Measurements from ENCODE around the gene PRCD. TPM values are rescaled to one million over a fixed set of nuclear protein-coding genes. Genes with fewer than 3 reads are reported as not detected.
A peak's percentile ranks its signal among the peaks of the same experiment; 100 is the strongest.
"Not testable (repeated sequence)": the region's sequence is repeated elsewhere in the genome, so short reads cannot be mapped to it uniquely, and the experiment has no call there.

The PRCD gene
- total RNA-seq, 1 donor from 2014 or later: not detected

- peaks cover 6% of the 10 kb centered on the region for H3K36me3 Mint-ChIP-seq (ENCODE audit: low read depth)
- peak overlapping the region; percentile 26 for H3K4me3 Mint-ChIP-seq (ENCODE audit: low read depth)
- DNase-seq (ENCODE audit: low spot score): no peak
- peaks cover 21% of the 10 kb centered on the region for H3K4me1 Mint-ChIP-seq (ENCODE audit: low read depth)
- no peak overlapping the region for H3K27ac Mint-ChIP-seq
- no peaks in the 10 kb centered on the region for H3K27me3 Mint-ChIP-seq (ENCODE audit: low read depth)
- intact Hi-C loops (cut with micrococcal nuclease): loop anchor here (5.0 kb wide), 1 partner anchor 312 kb away; no protein-coding TSS in a partner anchor
- no peaks in the 10 kb centered on the region for H3K9me3 Mint-ChIP-seq
These were observed 41.0 kb upstream of the PRCD start for GRCh38 chr17:76498876-76499251.

GRCh38 chr17:76499267-76499667 lies 40.6 kb upstream of the PRCD start:
- peaks cover 19% of the 10 kb centered on the region for H3K4me1 Mint-ChIP-seq (ENCODE audit: low read depth)
- no peak for DNase-seq (ENCODE audit: low spot score)
- no peak overlapping the region for H3K27ac Mint-ChIP-seq
- no peak overlapping the region for H3K4me3 Mint-ChIP-seq (ENCODE audit: low read depth)
- peaks cover 6% of the 10 kb centered on the region for H3K36me3 Mint-ChIP-seq (ENCODE audit: low read depth)
- no peaks in the 10 kb centered on the region for H3K9me3 Mint-ChIP-seq
- intact Hi-C loops (cut with micrococcal nuclease): loop anchor here (5.0 kb wide), 1 partner anchor 312 kb away; no protein-coding TSS in a partner anchor
- H3K27me3 Mint-ChIP-seq (ENCODE audit: low read depth): no peaks in the 10 kb centered on the region

DNA sequence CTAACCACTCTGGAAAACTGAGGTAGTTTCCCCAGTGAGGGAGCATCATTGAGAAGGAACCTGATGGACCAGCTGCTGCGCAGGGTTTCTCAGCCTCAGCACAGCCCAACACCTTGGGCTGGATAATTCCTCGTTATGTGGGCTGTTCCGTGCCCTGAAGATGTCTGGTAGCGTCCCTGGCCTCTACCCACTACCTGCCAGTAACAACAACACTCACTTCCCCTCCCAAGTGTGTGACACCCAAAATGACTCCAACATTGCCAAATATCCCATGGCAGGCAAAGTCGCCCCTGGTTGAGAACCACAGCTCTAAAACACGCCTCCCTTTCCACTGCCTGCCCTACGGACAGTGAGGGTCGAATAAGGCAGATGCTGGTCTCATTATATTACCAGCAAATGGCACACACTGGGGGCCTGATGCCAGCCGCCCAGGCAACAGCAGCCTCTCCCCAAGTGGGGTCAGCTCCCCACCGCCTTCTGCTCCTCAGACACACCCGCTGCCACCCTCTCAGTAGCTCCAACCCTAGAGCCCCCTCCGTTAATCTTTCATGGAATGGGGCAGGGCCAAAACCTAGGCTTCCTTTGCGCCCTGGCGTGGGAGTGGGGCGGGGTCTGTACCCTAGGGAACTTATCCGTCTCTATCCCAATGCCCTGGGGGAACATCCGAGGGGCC lies 39.6 kb upstream of the PRCD start:
- Mint-ChIP-seq H3K36me3 (ENCODE audit: low read depth) (peaks cover 6% of the 10 kb centered on the region), H3K27me3 (ENCODE audit: low read depth) (no peaks in the 10 kb centered on the region), H3K27ac (no peak overlapping the region), H3K4me3 (ENCODE audit: low read depth) (peak overlapping the region; percentile 88), H3K9me3 (no peaks in the 10 kb centered on the region), H3K4me1 (ENCODE audit: low read depth) (peaks cover 19% of the 10 kb centered on the region)
- DNase-seq (ENCODE audit: low spot score): no peak
- intact Hi-C loops (cut with micrococcal nuclease): no loop called here

DNA sequence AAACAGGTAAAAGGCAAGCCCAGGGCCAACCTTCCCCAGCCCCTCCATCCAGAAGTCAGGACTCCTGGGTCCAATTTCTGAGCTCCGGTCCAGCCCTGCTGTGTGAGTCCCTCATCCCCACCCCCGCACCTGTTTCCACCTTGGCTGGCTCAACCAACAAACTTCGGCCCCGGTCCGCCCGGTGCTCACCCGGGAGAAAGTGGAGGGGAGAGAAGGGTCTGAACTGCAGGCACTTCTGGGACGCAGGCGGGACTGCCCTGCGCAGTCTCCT lies 39.2 kb upstream of the PRCD start:
- no peak for DNase-seq (ENCODE audit: low spot score)
- intact Hi-C loops (cut with micrococcal nuclease): loop anchor here (1.0 kb wide), 1 partner anchor 34 kb away; no protein-coding TSS in a partner anchor
- Mint-ChIP-seq H3K27me3 (ENCODE audit: low read depth) (no peaks in the 10 kb centered on the region), H3K4me3 (ENCODE audit: low read depth) (peak overlapping the region; percentile 88), H3K4me1 (ENCODE audit: low read depth) (peaks cover 19% of the 10 kb centered on the region), H3K27ac (no peak overlapping the region), H3K9me3 (no peaks in the 10 kb centered on the region), H3K36me3 (ENCODE audit: low read depth) (peaks cover 6% of the 10 kb centered on the region)

DNA sequence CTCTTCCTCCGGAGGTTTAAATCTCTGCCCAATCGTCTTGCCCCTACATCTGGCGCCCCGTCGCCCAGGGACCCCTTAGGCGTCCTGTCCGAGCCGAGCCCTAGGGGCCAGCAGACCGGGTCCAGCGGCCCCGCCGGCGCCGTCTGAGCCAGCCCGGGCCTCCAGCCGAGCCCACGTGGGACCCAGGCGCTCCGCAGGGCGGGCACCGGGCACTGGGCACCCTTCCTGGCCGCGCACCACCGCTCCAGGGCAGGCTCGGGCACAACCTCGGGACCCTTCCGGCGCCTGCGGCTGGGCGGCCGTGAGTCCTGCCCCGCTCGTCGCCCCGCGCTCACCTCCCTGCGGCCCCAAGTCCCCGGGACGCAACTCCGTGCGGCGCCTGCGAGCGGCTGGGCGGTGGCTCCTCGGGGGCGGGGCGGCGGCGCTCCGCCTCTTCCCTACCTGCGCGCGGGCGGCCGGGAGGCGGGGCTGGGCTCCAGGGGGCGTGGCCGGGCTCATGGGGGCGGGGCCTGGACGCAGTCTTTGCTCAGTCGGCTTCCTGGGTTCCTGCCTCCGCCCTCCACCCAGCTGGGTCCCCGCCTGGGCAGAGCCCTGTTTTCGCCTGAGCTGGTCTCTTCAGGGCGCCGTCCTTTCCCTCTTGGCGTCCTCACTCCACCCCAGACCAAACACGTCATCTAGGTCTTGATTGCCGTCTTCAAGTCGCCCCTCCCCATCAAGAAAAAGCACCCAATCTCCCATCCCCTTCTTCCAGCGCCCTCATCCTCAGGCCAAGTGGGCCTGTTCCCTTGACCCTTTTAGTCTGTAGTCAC lies 38.6 kb upstream of the PRCD start, which contains the start of gene RHBDF2:
Gene RHBDF2, minus strand, starts transcription at position 406 of the 809 bp plus-strand sequence. CDS start 19,899 bp downstream, outside the sequence.
- peak; percentile 94 for DNase-seq (ENCODE audit: low spot score)
- Mint-ChIP-seq H3K4me3 (ENCODE audit: low read depth) (peak within 1 kb of the TSS; percentile 88), H3K4me1 (ENCODE audit: low read depth) (peaks cover 20% of the 10 kb centered on the region), H3K36me3 (ENCODE audit: low read depth) (peaks cover 6% of the 10 kb centered on the region), H3K27ac (peak within 1 kb of the TSS; percentile 92), H3K9me3 (no peaks in the 10 kb centered on the region), H3K27me3 (ENCODE audit: low read depth) (no peaks in the 10 kb centered on the region)
- intact Hi-C loops (cut with micrococcal nuclease): loop anchor here (1.0 kb wide), 1 partner anchor 35 kb away; no protein-coding TSS in a partner anchor

- Mint-ChIP-seq H3K4me1 (ENCODE audit: low read depth) (peaks cover 25% of the 10 kb centered on the region), H3K9me3 (no peaks in the 10 kb centered on the region), H3K27me3 (ENCODE audit: low read depth) (no peaks in the 10 kb centered on the region), H3K36me3 (ENCODE audit: low read depth) (peaks cover 6% of the 10 kb centered on the region), H3K27ac (peak overlapping the region; percentile 92), H3K4me3 (ENCODE audit: low read depth) (peak overlapping the region; percentile 80)
- intact Hi-C loops (cut with micrococcal nuclease): loop anchor here (1.0 kb wide), 1 partner anchor 36 kb away; no protein-coding TSS in a partner anchor
- DNase-seq (ENCODE audit: low spot score): no peak
These were observed 38.0 kb upstream of the PRCD start for GRCh38 chr17:76501827-76502307.

- Mint-ChIP-seq H3K4me1 (ENCODE audit: low read depth) (peaks cover 25% of the 10 kb centered on the region), H3K36me3 (ENCODE audit: low read depth) (peaks cover 6% of the 10 kb centered on the region), H3K27me3 (ENCODE audit: low read depth) (no peaks in the 10 kb centered on the region), H3K27ac (no peak overlapping the region), H3K4me3 (ENCODE audit: low read depth) (peak overlapping the region; percentile 80), H3K9me3 (no peaks in the 10 kb centered on the region)
- DNase-seq (ENCODE audit: low spot score): no peak
- intact Hi-C loops (cut with micrococcal nuclease): no loop called here
These were observed 37.3 kb upstream of the PRCD start for GRCh38 chr17:76502341-76503211.

DNA sequence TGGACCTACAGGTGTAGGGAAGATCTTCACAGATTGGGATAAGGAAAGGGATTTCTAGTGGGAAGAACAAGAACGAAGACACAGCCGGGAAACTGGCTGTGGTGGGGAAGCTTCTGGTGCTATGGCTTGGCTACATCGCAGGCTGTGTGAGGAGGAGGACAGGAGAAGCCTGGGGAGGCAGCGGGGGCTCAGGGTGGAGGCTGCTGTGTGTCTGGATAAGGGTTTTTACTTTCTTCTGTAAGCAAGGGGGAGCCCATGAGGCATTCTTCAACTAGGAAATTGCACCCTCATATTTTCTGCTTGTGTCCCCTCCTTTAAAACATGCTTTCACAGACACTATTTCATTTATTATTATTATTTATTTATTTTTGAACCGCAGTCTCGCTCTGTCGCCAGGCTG lies 35.7 kb upstream of the PRCD start:
- Mint-ChIP-seq H3K27me3 (ENCODE audit: low read depth) (peaks cover 7% of the 10 kb centered on the region), H3K27ac (no peak overlapping the region), H3K9me3 (no peaks in the 10 kb centered on the region), H3K4me1 (ENCODE audit: low read depth) (peaks cover 27% of the 10 kb centered on the region), H3K4me3 (ENCODE audit: low read depth) (no peak overlapping the region), H3K36me3 (ENCODE audit: low read depth) (peaks cover 6% of the 10 kb centered on the region)
- intact Hi-C loops (cut with micrococcal nuclease): no loop called here
- no peak for DNase-seq (ENCODE audit: low spot score)

GRCh38 chr17:76506408-76507345 lies 33.2 kb upstream of the PRCD start:
- no peak overlapping the region for H3K27ac Mint-ChIP-seq

DNA sequence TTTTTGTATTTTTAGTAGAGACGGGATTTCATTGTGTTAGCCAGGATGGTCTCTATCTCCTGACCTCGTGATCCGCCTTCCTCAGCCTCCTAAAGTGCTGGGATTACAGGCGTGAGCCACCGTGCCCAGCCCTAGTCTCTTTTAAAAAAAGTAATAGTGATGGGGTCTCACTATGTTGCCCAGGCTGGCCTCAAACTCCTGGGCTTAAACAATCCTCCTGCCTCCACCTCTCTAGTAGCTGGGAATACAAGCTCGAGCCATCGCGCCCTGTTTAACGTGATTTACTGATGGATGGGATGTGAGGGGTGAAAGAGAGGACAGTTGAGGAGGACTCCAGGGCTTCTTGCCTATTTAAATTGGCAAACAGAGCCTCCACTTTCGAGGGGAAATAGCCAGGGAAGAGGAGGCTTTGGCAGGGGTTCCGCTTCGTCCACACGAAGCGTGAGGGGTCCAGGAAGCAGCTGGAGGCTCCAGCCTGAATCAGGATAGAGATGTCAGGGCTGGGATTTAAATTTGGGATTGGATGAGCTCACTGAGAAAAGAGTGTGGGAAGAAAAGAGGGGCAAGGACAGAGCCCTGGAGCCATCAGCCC lies 31.3 kb upstream of the PRCD start:
- H3K4me3 Mint-ChIP-seq (ENCODE audit: low read depth); intact Hi-C loops (cut with micrococcal nuclease); H3K9me3 Mint-ChIP-seq; H3K27ac Mint-ChIP-seq; H3K27me3 Mint-ChIP-seq (ENCODE audit: low read depth); H3K36me3 Mint-ChIP-seq (ENCODE audit: low read depth); DNase-seq (ENCODE audit: low spot score): not testable (repeated sequence)
- H3K4me1 Mint-ChIP-seq (ENCODE audit: low read depth): peaks cover 24% of the 10 kb centered on the region

More at GRCh38 chr17:76506408-76507345, 33.2 kb upstream of the PRCD start:
- Mint-ChIP-seq H3K4me3 (ENCODE audit: low read depth) (no peak overlapping the region), H3K4me1 (ENCODE audit: low read depth) (peaks cover 19% of the 10 kb centered on the region), H3K27me3 (ENCODE audit: low read depth) (peaks cover 7% of the 10 kb centered on the region), H3K9me3 (no peaks in the 10 kb centered on the region), H3K36me3 (ENCODE audit: low read depth) (no peaks in the 10 kb centered on the region)
- intact Hi-C loops (cut with micrococcal nuclease): loop anchor here (1.0 to 2.0 kb wide), 2 partner anchors 40 to 98 kb away; no protein-coding TSS in a partner anchor
- peak; percentile 84 for DNase-seq (ENCODE audit: low spot score)

GRCh38 chr17:76510831-76511244 lies 29.0 kb upstream of the PRCD start:
- no peak for DNase-seq (ENCODE audit: low spot score)
- Mint-ChIP-seq H3K36me3 (ENCODE audit: low read depth) (no peaks in the 10 kb centered on the region), H3K27ac (no peak overlapping the region), H3K4me1 (ENCODE audit: low read depth) (peaks cover 40% of the 10 kb centered on the region), H3K4me3 (ENCODE audit: low read depth) (no peak overlapping the region), H3K9me3 (no peaks in the 10 kb centered on the region), H3K27me3 (ENCODE audit: low read depth) (peaks cover 7% of the 10 kb centered on the region)
- intact Hi-C loops (cut with micrococcal nuclease): no loop called here
